SK-N-SH treated with all-trans-retinoic acid at 6 μM for 48 hours (cell line): ENCODE results near the gene PER2.

Experiments used
- ARNTL ChIP-seq: fragments of 450-650 bp; formaldehyde crosslinking; IDR thresholded peaks from 2 replicates; pipeline ENCODE4 v1.5.0; 2020; ENCODE audit warnings: low read depth, mild to moderate bottlenecking, moderate library complexity, borderline replicate concordance
- CREB5 ChIP-seq: fragments of 250-450 bp; sonication (Bioruptor Pico); IDR thresholded peaks from 2 replicates; pipeline ENCODE4 v1.5.1; 2020; ENCODE audit warnings: low read depth, mild to moderate bottlenecking, moderate library complexity
- ISL1 ChIP-seq: fragments of 250-450 bp; sonication (Bioruptor Pico); IDR thresholded peaks from 2 replicates; pipeline ENCODE4 v2.1.2; 2022; ENCODE audit warnings: mild to moderate bottlenecking, moderate library complexity
- PATZ1 ChIP-seq: fragments of 250-450 bp; sonication (Bioruptor Pico); IDR thresholded peaks from 2 replicates; pipeline ENCODE4 v1.8.0; 2020; ENCODE audit warnings: mild to moderate bottlenecking, moderate library complexity, borderline replicate concordance
- RARB ChIP-seq: fragments of 250-450 bp; sonication (Bioruptor Pico); IDR thresholded peaks from 2 replicates; pipeline ENCODE4 v1.8.0; 2021; ENCODE audit warnings: mild to moderate bottlenecking, moderate library complexity
- TCF4 ChIP-seq: fragments of 250-450 bp; sonication (Bioruptor Pico); IDR thresholded peaks from 2 replicates; pipeline ENCODE4 v1.8.0; 2021; ENCODE audit warnings: mild to moderate bottlenecking, moderate library complexity, borderline replicate concordance
- ZC3H10 ChIP-seq: fragments of 250-450 bp; sonication (Bioruptor Pico); IDR thresholded peaks from 2 replicates; pipeline ENCODE4 v1.5.1; 2021; ENCODE audit warnings: mild to moderate bottlenecking, moderate library complexity
- ZFP3 ChIP-seq: fragments of 250-450 bp; sonication (Bioruptor Pico); IDR thresholded peaks from 2 replicates; pipeline ENCODE4 v1.5.0; 2020; ENCODE audit warnings: mild to moderate bottlenecking, moderate library complexity

DNA sequence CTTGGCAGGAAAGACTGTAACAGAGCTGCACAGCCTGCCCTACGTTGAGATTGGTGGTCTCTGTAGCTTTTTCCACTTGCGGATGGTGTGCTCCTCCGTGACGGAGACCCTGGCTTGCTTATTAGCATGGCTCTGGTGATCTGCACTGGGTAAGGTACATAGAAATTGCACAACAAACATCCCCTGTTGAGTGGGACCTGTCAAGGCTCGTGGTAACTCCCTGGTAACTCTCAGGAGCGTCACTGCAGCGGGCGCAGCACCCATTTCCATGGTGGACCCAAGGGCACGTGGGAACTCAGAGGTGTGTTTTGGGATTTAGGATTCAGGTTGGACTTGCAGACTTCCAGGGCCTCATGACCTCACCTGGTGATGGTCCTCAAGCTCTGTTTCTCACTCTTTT, 33.1 kb upstream of the PER2 start:
- TF ChIP-seq ARNTL (CRISPR knock-in tag) = no peak
- TF ChIP-seq RARB (CRISPR knock-in tag) = no peak
- TF ChIP-seq PATZ1 (CRISPR knock-in tag) = no peak
- TF ChIP-seq TCF4 = no peak
- TF ChIP-seq ISL1 = no peak
- no peak for TF ChIP-seq ZFP3
- no peak for TF ChIP-seq CREB5 (CRISPR knock-in tag)
- no peak for TF ChIP-seq ZC3H10 (CRISPR knock-in tag)
